Measurements from ENCODE around the gene OR9Q1.

- TF ChIP-seq, protein P1, sequence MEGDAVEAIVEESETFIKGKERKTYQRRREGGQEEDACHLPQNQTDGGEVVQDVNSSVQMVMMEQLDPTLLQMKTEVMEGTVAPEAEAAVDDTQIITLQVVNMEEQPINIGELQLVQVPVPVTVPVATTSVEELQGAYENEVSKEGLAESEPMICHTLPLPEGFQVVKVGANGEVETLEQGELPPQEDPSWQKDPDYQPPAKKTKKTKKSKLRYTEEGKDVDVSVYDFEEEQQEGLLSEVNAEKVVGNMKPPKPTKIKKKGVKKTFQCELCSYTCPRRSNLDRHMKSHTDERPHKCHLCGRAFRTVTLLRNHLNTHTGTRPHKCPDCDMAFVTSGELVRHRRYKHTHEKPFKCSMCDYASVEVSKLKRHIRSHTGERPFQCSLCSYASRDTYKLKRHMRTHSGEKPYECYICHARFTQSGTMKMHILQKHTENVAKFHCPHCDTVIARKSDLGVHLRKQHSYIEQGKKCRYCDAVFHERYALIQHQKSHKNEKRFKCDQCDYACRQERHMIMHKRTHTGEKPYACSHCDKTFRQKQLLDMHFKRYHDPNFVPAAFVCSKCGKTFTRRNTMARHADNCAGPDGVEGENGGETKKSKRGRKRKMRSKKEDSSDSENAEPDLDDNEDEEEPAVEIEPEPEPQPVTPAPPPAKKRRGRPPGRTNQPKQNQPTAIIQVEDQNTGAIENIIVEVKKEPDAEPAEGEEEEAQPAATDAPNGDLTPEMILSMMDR (IDR thresholded peaks at IDR 0.05) = no peak
- TF ChIP-seq POLR2A (IDR thresholded peaks at IDR 0.05) = no peak
Measured at GRCh38 chr11:58188770-58189169, 165.1 kb downstream of the OR9Q1 start, which contains the start of gene OR9Q2.

Data from esophagus squamous epithelium (tissue), 4 donors.